ENCODE measurements around the gene CTU2.
A peak's percentile ranks its signal among the peaks of the same experiment; 100 is the strongest.

Gene CTU2

GRCh38 chr16:88705801-88706228, 488 bp upstream of the CTU2 start:
- H3K27me3 ChIP-seq (replicated peaks in 2 of 5; ENCODE audit: control insufficient read depth in 4 of 5, insufficient read depth in 5 of 5, low read length in 4 of 5): no peaks in the 10 kb centered on the region
- ChIA-PET POLR2A (no interaction called here), CTCF (interaction anchor here (0.6 to 4.5 kb wide), 4 partner anchors 18 to 95 kb away, joined by 3 to 18 read pairs (median 12); no protein-coding TSS in a partner anchor)
- no peaks in the 10 kb centered on the region for H3K9me3 ChIP-seq (ENCODE audit: control extremely low read depth in 1 of 5, control insufficient read depth in 4 of 5, insufficient read depth in 2 of 5, low read depth in 1 of 5, low read length in 4 of 5)
- peaks cover 0 to 32% (median 3%) of the 10 kb centered on the region in 4 experiments for H3K36me3 ChIP-seq (ENCODE audit: control insufficient read depth in 4 of 4, insufficient read depth in 4 of 4, low read length in 3 of 4)
- H3K4me3 ChIP-seq (ENCODE audit: control insufficient read depth in 1 of 7, extremely low read depth in 1 of 7, insufficient read depth in 4 of 7, low read depth in 2 of 7, low read length in 6 of 7): peak overlapping the region; percentile 70 to 93 (median 87)
- peaks cover 9 to 61% (median 60%) of the 10 kb centered on the region in 4 experiments for H3K4me1 ChIP-seq (ENCODE audit: control extremely low read depth in 1 of 4, control insufficient read depth in 4 of 4, insufficient read depth in 4 of 4, low read length in 3 of 4)
- peak in 1 of 3 donors; percentile 28 for DNase-seq
- WGBS (ENCODE audit: insufficient coverage): 0% methylated on average over 43 of the region's 57 CpGs
- peak overlapping the region in 1 of 2 experiments; percentile 79 for H3K27ac ChIP-seq (ENCODE audit: insufficient read depth in 1 of 2, low read depth in 1 of 2, low read length in 2 of 2, poor library complexity in 1 of 2, severe bottlenecking in 2 of 2)

DNA sequence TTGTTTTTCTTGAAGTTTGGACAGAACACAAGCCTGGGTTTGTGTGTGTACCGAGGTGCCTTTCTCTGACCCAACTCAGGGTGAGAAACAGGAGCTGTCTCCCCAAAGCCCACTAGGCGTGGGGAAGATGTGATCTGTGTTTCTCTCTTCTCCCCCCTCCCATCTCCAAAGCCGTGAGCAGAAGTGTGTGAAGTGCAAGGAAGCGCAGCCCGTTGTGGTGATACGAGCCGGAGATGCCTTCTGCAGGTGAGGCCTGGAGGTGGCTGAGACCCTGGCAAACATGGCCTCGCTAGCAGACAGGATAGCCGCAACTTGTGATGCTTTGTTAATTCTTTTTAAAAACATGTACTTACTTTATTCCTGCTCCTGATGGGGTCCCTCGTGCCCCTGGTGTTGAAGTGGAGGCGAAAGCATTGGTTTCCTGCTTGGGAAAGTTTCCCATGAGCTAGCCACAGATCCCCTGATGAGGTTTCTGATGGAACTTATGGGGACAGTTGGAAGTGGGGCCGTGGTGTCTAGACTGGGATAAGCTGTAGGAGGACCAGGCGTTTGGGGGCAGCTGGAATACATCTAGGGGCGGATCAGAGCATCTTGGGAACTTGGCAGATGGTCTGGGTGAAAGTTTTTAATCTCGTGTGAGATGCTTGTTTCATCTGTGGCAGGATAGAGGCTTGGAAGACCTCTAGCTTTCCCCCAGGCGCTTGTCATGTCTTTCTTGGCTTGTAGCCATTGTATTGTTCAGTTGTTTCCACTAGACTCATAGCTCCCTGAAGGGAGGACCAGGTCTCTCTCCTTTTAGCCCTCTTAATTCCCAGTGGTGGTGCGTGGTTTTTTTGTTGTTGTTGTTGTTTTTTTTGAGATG, 893 bp downstream of the CTU2 start:
- Histone ChIP-seq H3K9me3 (ENCODE audit: control extremely low read depth in 1 of 5, control insufficient read depth in 4 of 5, insufficient read depth in 2 of 5, low read depth in 1 of 5, low read length in 4 of 5) (no peaks in the 10 kb centered on the region), H3K4me1 (ENCODE audit: control extremely low read depth in 1 of 4, control insufficient read depth in 4 of 4, insufficient read depth in 4 of 4, low read length in 3 of 4) (peaks cover 9 to 51% (median 47%) of the 10 kb centered on the region in 4 experiments), H3K4me3 (ENCODE audit: control insufficient read depth in 1 of 7, extremely low read depth in 1 of 7, insufficient read depth in 4 of 7, low read depth in 2 of 7, low read length in 6 of 7) (peak overlapping the region; percentile 70 to 93 (median 87)), H3K27ac (ENCODE audit: insufficient read depth in 1 of 2, low read depth in 1 of 2, low read length in 2 of 2, poor library complexity in 1 of 2, severe bottlenecking in 2 of 2) (peak overlapping the region; percentile 40 to 79), H3K27me3 (replicated peaks in 2 of 5; ENCODE audit: control insufficient read depth in 4 of 5, insufficient read depth in 5 of 5, low read length in 4 of 5) (no peaks in the 10 kb centered on the region), H3K36me3 (ENCODE audit: control insufficient read depth in 4 of 4, insufficient read depth in 4 of 4, low read length in 3 of 4) (peaks cover 0 to 38% (median 3%) of the 10 kb centered on the region in 4 experiments)
- ChIA-PET CTCF (no interaction called here), POLR2A (interaction anchor here (0.6 to 1.5 kb wide), 2 partner anchors 15 to 214 kb away, joined by 3 to 6 read pairs; no protein-coding TSS in a partner anchor)
- no peak for DNase-seq
- WGBS (ENCODE audit: insufficient coverage): 87% methylated on average over 5 of the region's 17 CpGs

GRCh38 chr16:88710556-88710955, 4.3 kb downstream of the CTU2 start:
- CTCF ChIA-PET: no interaction called here
- H3K27me3 ChIP-seq (replicated peaks in 2 of 5; ENCODE audit: control insufficient read depth in 4 of 5, insufficient read depth in 5 of 5, low read length in 4 of 5): no peaks in the 10 kb centered on the region
- peak overlapping the region in 1 of 2 experiments; percentile 11 for H3K27ac ChIP-seq (ENCODE audit: insufficient read depth in 1 of 2, low read depth in 1 of 2, low read length in 2 of 2, poor library complexity in 1 of 2, severe bottlenecking in 2 of 2)
- H3K36me3 ChIP-seq (ENCODE audit: control insufficient read depth in 4 of 4, insufficient read depth in 4 of 4, low read length in 3 of 4): peaks cover 5 to 52% (median 22%) of the 10 kb centered on the region in 4 experiments
- POLR2A ChIA-PET: no interaction called here
- no peak for DNase-seq
- no peaks in the 10 kb centered on the region for H3K9me3 ChIP-seq (ENCODE audit: control extremely low read depth in 1 of 5, control insufficient read depth in 4 of 5, insufficient read depth in 2 of 5, low read depth in 1 of 5, low read length in 4 of 5)
- no peak overlapping the region for H3K4me3 ChIP-seq (ENCODE audit: control insufficient read depth in 1 of 7, extremely low read depth in 1 of 7, insufficient read depth in 4 of 7, low read depth in 2 of 7, low read length in 6 of 7)
- peaks cover 4 to 18% (median 14%) of the 10 kb centered on the region in 4 experiments for H3K4me1 ChIP-seq (ENCODE audit: control extremely low read depth in 1 of 4, control insufficient read depth in 4 of 4, insufficient read depth in 4 of 4, low read length in 3 of 4)
- WGBS (ENCODE audit: insufficient coverage): 93% methylated on average over 9 of the region's 16 CpGs

DNA sequence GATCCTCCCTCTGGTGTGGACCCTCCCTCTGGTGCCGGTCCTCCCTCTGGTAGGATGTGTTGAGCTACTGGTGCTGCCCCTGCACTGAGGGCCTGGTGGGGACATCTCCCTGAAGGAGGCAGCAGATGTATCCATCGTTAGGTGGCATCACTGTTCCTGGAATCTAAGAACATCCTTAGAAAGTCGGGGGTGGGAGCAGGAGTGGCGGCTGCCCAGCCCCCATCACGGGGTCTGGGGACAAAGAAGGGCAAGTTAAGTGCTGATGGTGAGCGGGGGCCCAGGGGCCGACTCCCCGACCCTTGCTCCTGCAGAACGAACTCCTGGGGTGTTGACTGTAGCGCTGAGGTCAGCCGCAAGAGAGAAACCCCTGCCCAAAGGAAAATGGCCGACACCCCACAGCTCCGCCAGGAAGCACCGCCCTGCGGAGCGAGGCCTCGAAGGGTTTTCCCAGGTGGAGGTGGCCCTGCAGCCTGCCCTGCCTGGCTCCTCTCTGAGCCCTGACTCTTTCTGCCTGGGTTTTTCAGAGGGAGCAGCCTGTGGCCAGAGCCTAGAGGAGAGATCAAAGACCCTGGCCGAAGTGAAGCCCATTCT, 5.5 kb downstream of the CTU2 start:
- Histone ChIP-seq H3K36me3 (ENCODE audit: control insufficient read depth in 4 of 4, insufficient read depth in 4 of 4, low read length in 3 of 4) (peaks cover 9 to 65% (median 34%) of the 10 kb centered on the region in 4 experiments), H3K27me3 (replicated peaks in 2 of 5; ENCODE audit: control insufficient read depth in 4 of 5, insufficient read depth in 5 of 5, low read length in 4 of 5) (no peaks in the 10 kb centered on the region), H3K9me3 (ENCODE audit: control extremely low read depth in 1 of 5, control insufficient read depth in 4 of 5, insufficient read depth in 2 of 5, low read depth in 1 of 5, low read length in 4 of 5) (no peaks in the 10 kb centered on the region), H3K4me1 (ENCODE audit: control extremely low read depth in 1 of 4, control insufficient read depth in 4 of 4, insufficient read depth in 4 of 4, low read length in 3 of 4) (peaks cover 2 to 11% (median 9%) of the 10 kb centered on the region in 4 experiments), H3K4me3 (ENCODE audit: control insufficient read depth in 1 of 7, extremely low read depth in 1 of 7, insufficient read depth in 4 of 7, low read depth in 2 of 7, low read length in 6 of 7) (no peak overlapping the region), H3K27ac (ENCODE audit: insufficient read depth in 1 of 2, low read depth in 1 of 2, low read length in 2 of 2, poor library complexity in 1 of 2, severe bottlenecking in 2 of 2) (no peak overlapping the region)
- no peak for DNase-seq
- ChIA-PET CTCF (interaction anchor here (1.2 kb wide), 1 partner anchor 9 kb away, joined by 3 read pairs; no protein-coding TSS in a partner anchor), POLR2A (no interaction called here)
- WGBS (ENCODE audit: insufficient coverage): 85% methylated on average over 17 of the region's 18 CpGs

GRCh38 chr16:88712362-88712979, 6.2 kb downstream of the CTU2 start:
- Histone ChIP-seq H3K4me3 (ENCODE audit: control insufficient read depth in 1 of 7, extremely low read depth in 1 of 7, insufficient read depth in 4 of 7, low read depth in 2 of 7, low read length in 6 of 7) (no peak overlapping the region), H3K9me3 (ENCODE audit: control extremely low read depth in 1 of 5, control insufficient read depth in 4 of 5, insufficient read depth in 2 of 5, low read depth in 1 of 5, low read length in 4 of 5) (no peaks in the 10 kb centered on the region), H3K36me3 (ENCODE audit: control insufficient read depth in 4 of 4, insufficient read depth in 4 of 4, low read length in 3 of 4) (peaks cover 9 to 72% (median 40%) of the 10 kb centered on the region in 4 experiments), H3K27ac (ENCODE audit: insufficient read depth in 1 of 2, low read depth in 1 of 2, low read length in 2 of 2, poor library complexity in 1 of 2, severe bottlenecking in 2 of 2) (no peak overlapping the region), H3K27me3 (replicated peaks in 2 of 5; ENCODE audit: control insufficient read depth in 4 of 5, insufficient read depth in 5 of 5, low read length in 4 of 5) (no peaks in the 10 kb centered on the region), H3K4me1 (ENCODE audit: control extremely low read depth in 1 of 4, control insufficient read depth in 4 of 4, insufficient read depth in 4 of 4, low read length in 3 of 4) (peaks cover 0 to 5% (median 2%) of the 10 kb centered on the region in 4 experiments)
- DNase-seq: no peak
- ChIA-PET CTCF (no interaction called here), POLR2A (no interaction called here)
- 93% methylated on average over 22 of the region's 25 CpGs for WGBS (ENCODE audit: insufficient coverage)

DNA sequence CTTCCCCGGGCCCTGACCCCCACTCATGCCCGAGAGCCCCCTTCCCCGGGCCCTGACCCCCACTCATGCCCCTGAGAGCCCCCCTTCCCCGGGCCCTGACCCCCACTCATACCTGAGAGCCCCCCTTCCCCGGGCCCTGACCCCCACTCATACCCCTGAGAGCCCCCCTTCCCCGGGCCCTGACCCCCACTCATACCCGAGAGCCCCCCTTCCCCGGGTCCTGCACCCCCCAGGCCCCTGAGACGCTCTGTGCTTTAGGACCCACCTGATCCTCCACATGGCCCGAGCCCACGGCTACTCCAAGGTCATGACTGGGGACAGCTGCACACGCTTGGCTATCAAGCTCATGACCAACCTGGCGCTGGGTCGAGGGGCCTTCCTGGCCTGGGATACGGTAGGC, 6.8 kb downstream of the CTU2 start:
- H3K9me3 ChIP-seq (ENCODE audit: control extremely low read depth in 1 of 5, control insufficient read depth in 4 of 5, insufficient read depth in 2 of 5, low read depth in 1 of 5, low read length in 4 of 5): no peaks in the 10 kb centered on the region
- peaks cover 0 to 3% (median 0%) of the 10 kb centered on the region in 4 experiments for H3K4me1 ChIP-seq (ENCODE audit: control extremely low read depth in 1 of 4, control insufficient read depth in 4 of 4, insufficient read depth in 4 of 4, low read length in 3 of 4)
- H3K4me3 ChIP-seq (ENCODE audit: control insufficient read depth in 1 of 7, extremely low read depth in 1 of 7, insufficient read depth in 4 of 7, low read depth in 2 of 7, low read length in 6 of 7): no peak overlapping the region
- H3K27ac ChIP-seq (ENCODE audit: insufficient read depth in 1 of 2, low read depth in 1 of 2, low read length in 2 of 2, poor library complexity in 1 of 2, severe bottlenecking in 2 of 2): no peak overlapping the region
- CTCF ChIA-PET: no interaction called here
- peaks cover 11 to 77% (median 45%) of the 10 kb centered on the region in 4 experiments for H3K36me3 ChIP-seq (ENCODE audit: control insufficient read depth in 4 of 4, insufficient read depth in 4 of 4, low read length in 3 of 4)
- DNase-seq: no peak
- no peaks in the 10 kb centered on the region for H3K27me3 ChIP-seq (replicated peaks in 2 of 5; ENCODE audit: control insufficient read depth in 4 of 5, insufficient read depth in 5 of 5, low read length in 4 of 5)
- 97% methylated on average over 8 of the region's 15 CpGs for WGBS (ENCODE audit: insufficient coverage)
- POLR2A ChIA-PET: no interaction called here
